ENCODE data around the gene TTLL1.

- TF ChIP-seq REST (IDR thresholded peaks at IDR 0.05; ENCODE audit: unreplicated experiment) (no peak), CTCF (conservative IDR thresholded peaks at IDR 0.05; ENCODE audit: low read depth in 2 of 2) (no peak), POLR2AphosphoS5 (IDR thresholded peaks at IDR 0.05; ENCODE audit: low read depth) (no peak), ZNF462 (CRISPR knock-in tag; IDR thresholded peaks at IDR 0.05) (no peak), JUNB (IDR thresholded peaks at IDR 0.05; ENCODE audit: unreplicated experiment) (no peak), EZH2 (IDR thresholded peaks at IDR 0.05; ENCODE audit: low read depth, unreplicated experiment) (no peak), EZH2phosphoT487 (IDR thresholded peaks at IDR 0.05; ENCODE audit: unreplicated experiment) (no peak), CREB1 (CRISPR knock-in tag; IDR thresholded peaks at IDR 0.05; ENCODE audit: low read depth) (no peak), STAT1 (IDR thresholded peaks at IDR 0.05; ENCODE audit: unreplicated experiment) (no peak), ETS1 (IDR thresholded peaks at IDR 0.05) (no peak), ZNF114 (CRISPR knock-in tag; IDR thresholded peaks at IDR 0.05) (no peak), NANOG (IDR thresholded peaks at IDR 0.05; ENCODE audit: borderline replicate concordance) (no peak)
These were observed 9.9 kb upstream of the TTLL1 start for GRCh38 chr22:43099095-43099494.

Data from GM23338 (cell line).